Fibroblast of skin of abdomen (primary cell): ENCODE data around the gene OMP.

ENCODE experiments used
- DNase-seq: peaks from one replicate; pipeline ENCODE4 v3.0.0-alpha.2; 2013

Gene OMP

DNA sequence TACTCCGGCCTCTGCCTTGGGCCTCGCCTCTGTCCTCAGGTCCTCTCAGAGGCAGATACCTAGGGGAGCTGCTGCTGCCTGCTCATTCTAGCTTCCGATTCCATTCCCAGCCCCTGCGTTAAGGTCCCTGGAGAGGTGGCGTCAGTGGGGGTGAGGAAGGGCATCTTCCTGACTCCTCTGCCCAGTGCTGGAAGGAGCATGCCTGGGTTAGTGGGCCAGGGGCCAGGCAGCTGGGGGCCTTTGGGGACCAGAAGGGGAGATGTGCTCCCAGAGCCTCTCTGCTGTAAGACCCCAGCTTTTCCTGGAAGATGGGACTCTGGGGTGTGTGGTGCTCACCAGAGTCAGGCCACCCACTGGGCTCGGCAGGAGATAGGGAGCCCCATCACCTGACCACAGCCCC is 21.8 kb downstream of the OMP start:
- no peak for DNase-seq

DNA sequence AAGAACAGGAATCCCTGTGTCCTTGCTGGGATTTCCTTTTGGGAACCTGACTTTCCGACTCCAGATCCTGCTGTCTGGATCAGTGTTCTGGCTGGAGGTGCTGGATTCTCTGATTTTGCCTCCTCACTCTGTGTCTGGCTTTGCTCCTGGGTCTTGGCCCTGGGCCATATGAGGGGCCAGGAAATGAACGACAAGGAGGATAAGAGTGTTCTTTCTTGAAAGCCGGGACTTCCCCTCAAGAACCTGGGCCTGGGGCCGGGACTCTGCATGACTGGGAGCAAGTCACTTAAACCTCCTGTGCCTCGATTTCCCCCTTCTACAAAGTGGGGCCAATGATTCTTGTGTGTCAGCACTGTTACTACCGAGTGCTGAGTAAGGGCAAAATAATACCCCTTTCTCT is 22.6 kb downstream of the OMP start:
- DNase-seq, result no peak

DNA sequence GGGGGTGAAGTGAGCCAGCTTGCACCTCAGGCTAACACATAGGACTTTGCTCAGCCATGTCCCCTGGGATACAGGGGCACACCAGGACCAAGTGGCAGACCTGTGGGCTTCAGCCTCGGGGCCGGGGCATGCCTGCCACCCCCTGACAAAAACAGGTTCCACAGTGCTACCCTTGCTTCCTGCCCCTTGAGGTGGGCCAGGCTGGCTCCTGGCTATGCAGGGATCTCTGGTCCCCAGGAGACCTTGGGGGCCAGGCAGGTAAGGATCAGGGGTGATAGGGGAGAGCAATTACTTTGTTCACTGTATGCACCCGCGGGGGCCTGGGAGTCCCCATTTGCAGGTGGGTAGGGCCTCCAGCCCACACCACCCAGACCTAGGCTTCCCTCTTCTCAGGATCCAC is 23.1 kb downstream of the OMP start:
- DNase-seq, result no peak

DNA sequence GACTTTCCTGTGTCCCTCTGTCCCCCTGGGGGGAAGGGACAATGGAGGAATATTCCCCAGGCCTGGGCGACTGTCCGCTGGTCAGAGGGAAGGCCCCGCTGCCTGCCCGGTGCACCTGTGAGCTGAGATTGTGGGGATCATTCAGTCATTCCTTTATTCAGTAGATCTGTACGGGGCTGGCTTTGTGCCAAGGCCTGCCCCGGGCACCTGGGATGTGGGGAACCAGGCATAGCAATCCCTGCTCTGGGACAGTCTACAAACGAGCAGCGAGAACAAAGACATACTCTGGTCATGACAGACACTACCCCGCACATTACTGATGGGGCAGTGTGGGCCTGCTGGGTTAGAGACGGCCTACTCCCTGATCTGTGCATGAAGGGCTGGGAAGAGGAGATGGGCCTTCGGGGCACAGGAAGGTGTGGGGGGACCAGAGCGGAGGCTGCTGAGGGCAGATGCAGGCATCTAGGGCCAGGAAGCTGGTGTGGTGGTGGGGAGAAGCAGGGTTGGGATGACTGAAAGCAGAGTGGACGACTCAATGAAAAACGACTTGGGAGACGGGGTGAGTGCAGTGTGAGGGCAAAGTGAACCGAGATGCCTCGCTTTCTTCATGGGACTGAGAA is 23.6 kb downstream of the OMP start:
- DNase-seq, result no peak

DNA sequence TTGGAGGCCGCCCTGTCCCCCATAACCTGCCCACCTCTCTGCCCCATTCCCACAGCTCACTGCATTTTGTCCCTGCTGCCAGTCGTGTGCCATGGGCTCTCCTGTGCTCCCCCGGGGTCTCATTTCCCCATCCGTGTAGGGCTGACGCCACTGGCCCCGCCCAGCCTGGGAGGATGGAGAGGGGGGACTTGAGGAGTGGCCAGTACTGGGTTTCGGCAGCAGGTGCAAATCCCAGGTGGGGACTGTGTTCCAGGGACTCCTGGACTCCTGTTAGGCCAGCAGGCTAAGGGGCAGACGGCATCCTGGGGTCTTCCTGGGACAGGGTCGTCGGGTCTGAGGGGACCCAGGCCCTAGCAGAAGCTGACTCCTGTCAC is 24.2 kb downstream of the OMP start:
- DNase-seq, result no peak

DNA sequence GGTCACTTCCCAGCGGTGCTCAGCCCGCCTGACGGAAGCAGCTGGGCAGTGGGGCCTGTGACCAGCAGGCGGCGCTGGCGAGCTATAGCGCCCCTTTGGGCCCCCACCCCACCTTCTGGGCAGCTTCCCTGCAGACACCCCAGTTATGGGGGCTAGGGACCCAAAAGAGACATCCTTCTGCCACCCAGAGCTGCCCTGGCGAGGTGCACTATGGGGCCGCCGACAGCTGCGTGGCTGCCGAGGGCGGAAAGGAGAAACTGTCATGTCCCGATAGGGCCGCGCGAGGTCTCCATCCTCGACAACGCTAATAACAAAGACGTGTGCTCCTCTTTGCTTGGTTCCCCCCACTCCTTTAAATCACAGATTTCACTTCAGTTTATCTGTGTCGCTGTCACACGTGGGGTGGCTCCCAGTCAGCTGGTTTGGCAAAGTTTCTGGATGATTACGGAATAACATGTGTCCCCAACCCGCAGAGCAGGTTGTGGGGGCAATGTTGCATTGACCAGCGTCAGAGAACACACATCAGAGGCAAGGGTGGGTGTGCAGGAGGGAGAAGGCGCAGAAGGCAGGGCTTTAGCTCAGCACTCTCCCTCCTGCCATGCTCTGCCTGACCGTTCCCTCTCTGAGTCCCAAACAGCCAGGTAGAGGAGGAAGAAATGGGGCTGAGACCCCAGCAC is 24.7 kb downstream of the OMP start:
- peak; percentile 38 for DNase-seq

DNA sequence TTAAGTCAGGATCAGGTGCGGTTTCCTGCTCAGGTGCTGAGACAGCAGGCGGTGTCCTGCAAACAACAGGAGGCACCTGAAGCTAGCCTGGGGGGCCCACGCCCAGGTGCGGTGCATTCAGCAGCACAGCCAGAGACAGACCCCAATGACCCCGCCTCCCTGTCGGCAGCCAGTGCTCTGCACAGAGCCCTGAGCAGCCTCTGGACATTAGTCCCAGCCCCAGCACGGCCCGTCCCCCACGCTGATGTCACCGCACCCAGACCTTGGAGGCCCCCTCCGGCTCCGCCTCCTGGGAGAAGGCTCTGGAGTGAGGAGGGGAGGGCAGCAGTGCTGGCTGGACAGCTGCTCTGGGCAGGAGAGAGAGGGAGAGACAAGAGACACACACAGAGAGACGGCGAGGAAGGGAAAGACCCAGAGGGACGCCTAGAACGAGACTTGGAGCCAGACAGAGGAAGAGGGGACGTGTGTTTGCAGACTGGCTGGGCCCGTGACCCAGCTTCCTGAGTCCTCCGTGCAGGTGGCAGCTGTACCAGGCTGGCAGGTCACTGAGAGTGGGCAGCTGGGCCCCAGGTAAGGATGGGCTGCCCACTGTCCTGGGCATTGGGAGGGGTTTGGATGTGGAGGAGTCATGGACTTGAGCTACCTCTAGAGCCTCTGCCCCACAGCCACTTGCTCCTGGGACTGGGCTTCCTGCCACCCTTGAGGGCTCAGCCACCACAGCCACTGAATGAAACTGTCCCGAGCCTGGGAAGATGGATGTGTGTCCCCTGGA is 25.5 kb downstream of the OMP start, which contains the start of gene MYO7A:
Gene MYO7A (plus strand): TSS at position 327 of the 772 bp plus-strand sequence. CDS start 2,389 bp downstream, outside the sequence.
- DNase-seq, result peak; percentile 16

DNA sequence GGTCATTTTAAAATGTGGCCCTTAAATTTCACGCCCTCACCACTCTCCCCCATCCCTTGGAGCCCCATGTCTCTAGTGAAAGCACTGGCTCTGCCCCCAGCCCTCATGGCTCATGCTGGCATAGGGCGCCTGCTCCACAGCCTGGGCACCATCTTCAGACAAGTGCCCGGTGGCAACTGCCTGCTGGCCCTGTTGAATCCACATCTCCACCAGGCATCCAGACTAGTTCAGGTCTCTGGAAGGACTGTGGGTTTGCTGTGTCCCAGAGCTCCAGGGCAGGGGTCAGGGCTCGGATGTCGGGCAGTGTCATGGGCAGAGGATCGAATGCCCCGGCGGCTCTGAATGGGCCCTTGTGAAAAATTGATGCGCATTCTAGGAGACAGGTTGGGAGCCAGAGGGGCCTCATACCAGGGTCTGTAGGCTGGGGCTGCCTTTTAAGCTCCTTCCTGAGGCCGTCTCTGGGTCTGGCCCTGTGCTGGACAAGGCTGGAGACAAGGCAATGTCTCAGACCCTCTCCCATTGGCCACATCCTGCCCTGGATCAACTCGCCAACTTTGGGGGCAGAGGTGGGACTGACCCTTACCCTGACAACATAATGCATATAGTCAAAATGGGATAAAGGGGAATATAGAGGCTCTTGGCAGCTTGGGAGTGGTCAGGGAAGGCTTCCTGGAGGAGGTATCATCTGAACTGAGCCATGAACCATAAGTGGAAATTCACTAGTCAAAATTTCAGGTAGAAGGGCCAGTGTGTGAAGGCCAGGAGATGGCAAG is 26.6 kb downstream of the OMP start:
- no peak for DNase-seq

DNA sequence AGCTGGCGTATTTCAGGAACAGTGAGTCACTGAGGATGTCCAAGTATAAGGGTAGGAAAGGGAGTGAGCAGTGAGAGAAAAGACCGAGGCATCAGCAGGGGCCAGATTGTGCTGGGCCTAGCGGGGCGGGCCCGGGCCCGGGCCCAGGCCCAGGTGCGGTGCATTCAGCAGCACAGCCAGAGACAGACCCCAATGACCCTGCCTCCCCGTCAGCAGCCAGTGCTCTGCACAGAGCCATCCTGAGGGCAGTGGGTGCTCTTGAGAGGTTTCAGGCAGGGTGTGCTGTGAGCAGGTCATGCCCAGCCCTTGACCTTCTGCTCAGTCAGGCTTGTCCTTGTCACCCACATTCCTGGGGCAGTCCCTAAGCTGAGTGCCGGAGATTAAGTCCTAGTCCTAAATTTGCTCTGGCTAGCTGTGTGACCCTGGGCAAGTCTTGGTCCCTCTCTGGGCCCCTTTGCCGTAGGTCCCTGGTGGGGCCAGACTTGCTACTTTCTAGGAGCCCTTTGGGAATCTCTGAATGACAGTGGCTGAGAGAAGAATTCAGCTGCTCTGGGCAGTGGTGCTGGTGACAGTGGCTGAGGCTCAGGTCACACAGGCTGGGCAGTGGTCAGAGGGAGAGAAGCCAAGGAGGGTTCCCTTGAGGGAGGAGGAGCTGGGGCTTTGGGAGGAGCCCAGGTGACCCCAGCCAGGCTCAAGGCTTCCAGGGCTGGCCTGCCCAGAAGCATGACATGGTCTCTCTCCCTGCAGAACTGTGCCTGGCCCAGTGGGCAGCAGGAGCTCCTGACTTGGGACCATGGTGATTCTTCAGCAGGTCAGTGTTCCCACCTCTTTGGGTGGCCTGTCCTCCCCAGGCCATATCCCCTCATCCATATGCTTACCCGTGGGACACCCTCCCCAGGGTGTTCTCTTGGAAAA is 27.5 kb downstream of the OMP start:
- no peak for DNase-seq

DNA sequence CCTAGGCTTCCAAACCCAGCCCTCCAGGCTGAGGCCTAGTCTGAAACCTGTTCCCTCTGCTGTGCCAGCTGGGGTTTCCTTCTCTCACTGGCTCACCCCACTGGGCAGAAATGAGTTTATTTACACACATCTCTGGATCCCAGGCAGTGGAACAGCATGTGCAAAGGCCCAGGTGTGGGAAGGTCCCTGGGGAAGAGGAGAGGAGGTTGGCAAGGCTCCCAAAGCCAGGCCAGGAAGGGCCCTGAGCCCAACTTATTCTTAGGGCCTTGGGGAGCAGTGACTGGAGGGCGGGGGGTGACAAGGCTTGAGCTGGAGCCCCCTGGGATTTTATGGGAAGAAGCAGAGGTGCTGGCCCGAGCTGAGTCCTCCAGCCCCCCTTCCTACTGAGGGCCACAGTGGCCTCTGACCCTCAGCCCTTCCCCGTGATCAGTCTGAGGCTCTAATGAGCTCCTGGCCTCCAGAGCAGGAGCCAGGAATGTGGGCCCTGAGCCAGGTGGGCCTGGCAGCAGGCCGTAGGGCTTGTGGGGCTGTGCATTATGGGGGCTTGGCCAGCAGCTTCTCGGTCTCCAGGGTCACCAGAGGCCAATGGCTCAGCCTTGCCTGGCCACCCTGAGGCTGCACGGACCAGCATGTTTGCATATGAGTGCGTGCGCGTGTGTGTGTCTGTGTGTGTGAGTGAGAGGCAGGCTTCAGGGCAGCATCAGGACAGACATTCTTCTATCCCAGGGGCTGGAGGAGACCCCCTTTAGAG is 28.3 kb downstream of the OMP start:
- DNase-seq, result peak; percentile 27

DNA sequence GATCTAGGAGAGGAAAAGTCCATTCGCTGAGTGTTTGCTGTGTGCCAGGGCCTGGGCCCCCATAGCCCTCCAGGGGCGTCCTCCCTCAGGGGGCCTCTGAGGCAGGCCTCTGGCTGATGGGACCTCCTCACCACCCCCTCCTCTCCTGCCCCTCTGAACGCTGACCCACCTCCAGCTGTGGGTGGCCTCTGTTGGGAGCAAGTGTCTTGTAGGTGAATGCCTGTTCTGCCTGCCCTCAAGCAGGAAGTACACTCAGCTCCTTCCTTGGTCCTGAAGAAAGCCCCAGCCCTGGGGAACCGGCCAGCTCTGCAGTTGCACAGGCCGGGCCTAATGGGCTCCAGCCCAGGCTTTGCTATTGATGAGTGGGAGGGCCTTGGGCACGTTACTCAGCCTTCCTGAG is 28.9 kb downstream of the OMP start:
- DNase-seq, result no peak

DNA sequence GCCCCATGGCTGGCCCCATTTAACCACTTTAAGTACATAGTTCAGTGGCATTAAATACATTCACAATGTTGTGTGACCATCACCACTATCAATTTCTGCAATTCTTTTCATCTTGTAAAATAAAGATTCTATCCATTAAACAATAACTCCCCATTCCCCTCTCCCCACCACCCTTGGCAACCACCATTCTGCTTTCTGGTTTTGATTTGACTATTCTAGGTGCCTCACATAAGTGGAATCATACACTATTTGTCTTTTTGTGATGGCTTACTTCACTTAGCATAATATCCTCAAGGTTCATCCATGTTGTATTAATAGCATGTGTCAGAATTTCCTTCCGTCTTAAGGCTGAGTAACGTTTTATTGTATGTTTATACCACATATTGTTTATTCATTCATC is 32.4 kb downstream of the OMP start:
- no peak for DNase-seq

DNA sequence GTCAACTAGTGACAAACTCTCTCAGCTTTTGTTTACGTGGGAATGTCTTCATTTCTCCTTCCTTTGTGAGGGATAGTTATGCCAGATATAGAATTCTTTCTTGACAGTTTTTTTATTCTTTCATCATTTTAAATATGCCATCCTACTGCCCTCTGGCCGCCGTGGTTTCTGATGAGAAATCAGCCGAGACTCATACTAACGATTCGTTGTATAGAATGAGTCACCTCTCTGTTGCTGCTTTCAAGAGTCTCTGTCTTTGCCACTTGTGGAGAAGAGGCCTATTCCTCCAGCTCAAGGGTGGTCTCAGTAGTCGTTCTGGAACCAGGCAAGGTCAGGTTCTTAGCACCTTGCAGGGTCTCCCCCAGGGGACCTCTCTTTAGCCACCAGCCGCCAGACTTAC is 33.4 kb downstream of the OMP start:
- peak; percentile 30 for DNase-seq

DNA sequence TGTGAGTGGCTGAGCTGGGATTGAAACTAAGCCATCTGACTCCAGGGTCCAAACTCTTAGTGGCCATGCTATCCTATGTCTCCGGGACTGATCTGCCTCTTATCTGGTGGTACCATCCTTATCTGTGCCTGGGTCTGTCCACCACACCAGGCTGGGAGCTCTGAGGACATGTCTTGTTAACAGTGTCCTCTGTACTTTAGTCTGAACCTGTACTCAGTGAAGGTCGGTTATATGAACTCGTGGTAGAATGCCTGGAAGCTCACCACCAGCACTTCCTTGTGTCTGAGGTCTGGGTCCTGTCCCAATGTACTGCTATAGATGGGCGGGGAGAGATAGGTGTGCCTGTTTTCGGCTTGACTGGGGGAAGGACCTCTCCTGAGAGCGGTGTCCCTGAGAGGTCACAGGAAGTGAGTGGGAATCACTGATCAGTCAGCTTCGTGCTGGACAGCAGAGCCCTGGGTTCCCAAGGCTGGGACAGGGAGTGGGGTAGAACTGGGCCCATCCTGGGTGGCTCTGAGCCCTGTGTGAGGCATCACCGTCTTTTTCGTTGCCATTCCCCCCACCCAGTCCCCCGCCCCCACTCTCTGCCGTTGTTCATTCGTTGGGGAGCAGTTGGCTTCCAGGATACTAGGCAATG is 34.3 kb downstream of the OMP start:
- no peak for DNase-seq

DNA sequence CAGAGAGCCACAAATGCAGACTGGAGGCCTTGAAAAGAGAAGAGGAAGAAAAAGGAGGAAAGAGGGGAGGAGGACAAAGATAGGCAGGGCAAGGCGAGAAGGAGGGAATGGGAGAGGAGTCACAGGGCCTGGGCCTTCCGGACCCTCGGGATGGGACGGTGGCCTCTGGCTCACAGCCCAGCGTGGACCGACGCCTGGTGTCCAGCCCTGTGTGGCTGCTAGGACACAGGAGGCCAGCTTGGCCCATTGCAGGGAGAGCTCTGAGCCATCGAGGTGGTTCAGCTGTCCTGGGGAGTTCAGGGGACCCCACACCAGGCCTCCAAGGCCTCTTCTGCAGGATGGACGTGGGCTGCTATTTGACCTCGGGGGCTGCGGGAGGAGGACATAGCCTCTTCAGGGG is 34.8 kb downstream of the OMP start:
- no peak for DNase-seq

DNA sequence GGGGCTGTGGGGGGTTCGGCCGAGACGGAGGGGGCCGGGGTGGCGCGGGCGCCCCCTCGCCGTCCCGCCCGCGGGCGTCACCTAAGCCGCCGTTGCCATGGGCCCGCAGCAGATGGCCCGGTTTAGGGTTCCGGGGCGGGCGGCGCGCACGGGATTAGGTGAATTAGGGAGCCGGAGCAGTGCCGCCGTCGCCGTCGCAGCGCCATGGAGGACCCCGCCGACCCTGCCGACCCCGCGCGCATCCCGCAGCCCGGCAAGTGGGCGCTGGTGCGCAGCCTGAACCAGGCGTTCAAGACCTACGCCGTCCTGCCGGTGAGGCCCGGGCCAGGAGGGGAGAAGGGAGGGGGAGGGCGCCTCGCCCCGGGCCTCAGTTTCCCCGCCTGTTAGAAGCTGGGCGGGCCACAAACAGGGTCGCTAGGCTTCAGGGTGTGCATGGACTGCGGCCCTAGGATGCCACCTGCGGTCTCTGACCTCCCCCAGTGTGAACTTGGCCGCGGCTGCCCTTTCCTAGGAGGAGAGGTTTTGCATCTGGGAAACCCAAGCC is 35.5 kb downstream of the OMP start:
- DNase-seq, result no peak

DNA sequence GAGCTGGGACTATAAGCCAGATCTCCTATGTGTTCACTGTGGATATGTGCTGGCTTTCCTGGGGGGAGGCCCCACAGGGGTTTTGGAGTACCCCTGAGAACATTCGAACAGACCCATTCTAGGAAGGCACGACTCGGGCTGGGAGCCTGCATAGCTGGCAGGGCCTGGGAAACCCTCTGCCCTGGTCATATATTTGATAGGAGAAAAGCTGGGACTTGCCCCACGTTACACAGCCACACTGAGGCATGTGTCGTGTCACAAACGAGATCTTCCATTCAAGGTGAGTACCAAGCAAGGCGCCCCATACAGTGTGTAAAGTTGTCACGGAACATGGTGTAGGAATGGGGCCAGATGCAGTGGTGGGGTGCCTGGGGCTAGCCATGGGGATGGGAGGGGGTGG is 36.6 kb downstream of the OMP start:
- DNase-seq, result no peak

DNA sequence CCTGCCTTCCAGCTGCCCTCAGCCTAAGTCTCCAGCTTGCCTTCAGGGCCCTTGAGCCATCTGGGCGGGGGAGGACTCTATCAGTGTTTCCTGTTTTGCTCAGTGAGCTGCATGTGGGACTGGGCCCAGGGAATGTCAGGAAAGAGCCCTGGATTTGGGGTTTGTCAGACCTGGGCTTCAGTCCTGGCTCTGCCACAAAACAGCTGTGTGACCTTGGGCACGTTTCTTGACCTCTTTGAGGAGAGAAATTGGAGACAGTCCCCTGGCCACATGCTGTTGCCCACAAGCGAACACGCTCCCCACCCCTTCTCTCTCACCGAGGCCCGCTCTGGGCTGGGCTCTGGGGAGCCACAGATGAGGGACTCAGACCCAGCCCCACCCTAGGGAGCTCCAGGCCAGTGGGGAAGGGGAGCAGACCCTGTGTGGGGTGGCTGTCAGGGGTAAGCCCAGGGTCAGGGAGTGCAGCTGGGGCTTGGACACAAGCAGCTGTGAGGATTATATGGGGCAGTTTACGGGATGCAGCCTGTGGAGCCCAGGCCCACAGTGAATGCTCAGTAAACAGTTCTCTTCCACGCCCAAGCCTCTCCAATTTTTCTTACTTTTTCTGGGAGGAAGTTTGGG is 37.7 kb downstream of the OMP start:
- DNase-seq, result peak; percentile 10

DNA sequence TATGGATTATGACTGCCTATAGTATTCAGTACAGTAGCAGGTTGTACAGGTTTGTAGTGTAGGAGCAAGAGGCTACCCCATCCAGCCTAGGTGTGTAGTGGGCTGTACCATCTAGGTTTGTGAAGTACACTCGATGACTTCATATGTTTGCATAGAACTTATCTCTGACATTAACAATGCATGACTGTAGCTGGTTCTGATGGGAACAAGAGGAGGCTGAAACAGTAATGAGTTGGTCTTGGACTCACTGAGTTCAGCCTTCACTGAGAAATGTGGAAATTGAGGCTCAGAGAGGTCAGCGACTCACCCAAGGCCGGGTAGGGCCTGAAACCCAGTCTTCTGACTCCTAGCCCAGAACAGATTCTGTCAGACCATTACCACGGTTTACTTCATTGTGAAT is 38.4 kb downstream of the OMP start:
- DNase-seq, result no peak

DNA sequence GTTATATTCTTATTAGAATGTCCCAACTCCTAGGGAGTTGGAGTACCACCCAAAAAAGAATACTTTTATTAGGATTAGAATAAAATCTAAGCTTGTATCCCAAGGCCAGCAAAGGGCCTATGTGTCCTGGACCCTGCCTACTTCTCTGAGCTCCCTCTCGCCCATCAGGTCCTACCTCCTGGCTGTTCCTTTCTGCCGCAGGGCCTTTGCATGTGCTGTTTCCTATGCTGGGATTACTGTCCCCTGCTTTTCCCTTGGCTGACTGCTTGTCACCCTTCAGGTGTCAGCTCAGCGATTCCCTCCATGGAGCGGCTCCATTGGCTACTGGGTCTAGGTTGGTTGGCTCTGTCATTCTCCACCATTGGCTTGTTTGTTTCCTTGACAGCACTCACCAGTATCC is 38.8 kb downstream of the OMP start:
- no peak for DNase-seq
